GM13977 (cell line): Measurements from ENCODE around the gene FBXW12.

Source experiments
- DNase-seq: peaks from one replicate; pipeline ENCODE4 v3.0.0; 2012; ENCODE audit warnings: low spot score
- in situ Hi-C: fragments of 300-500 bp; cut with MboI; formaldehyde crosslinking; loops from one replicate; pipeline ENCODE4 v1.12.0; 2022; ENCODE audit warnings: low sequenced_read_pairs, low pct_unique_long_range_greater_than_20kb, mixed read lengths, inconsistent platforms; ENCODE audit not compliant: unreplicated experiment
- TF ChIP-seq, protein P1 (sequence below): IDR thresholded peaks from 2 replicates; pipeline ENCODE4 v1.5.1; 2012; ENCODE audit warnings: mild to moderate bottlenecking, control low read depth; ENCODE audit not compliant: insufficient read depth; ENCODE audit errors: extremely low read depth, missing control alignments

The FBXW12 gene

DNA sequence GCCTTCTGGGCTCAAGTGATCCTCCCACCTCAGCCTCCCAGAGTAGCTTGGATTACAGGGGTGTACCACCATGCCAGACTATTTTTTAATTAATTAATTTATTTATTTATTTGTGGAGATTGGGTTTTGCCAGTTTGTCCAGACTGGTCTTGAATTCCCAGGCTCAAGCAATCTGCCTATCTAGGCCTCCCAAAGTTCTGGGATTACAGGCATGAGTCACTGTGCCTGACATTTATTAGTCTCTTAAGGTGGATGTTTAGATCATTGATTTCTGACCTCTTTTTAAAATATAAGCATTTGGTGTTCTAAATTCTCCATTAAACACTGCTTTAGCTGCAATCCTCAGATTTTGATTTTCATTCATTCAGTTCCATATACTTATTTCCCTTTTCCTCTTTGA is 15.6 kb downstream of the FBXW12 start:
- TF ChIP-seq, protein P1, sequence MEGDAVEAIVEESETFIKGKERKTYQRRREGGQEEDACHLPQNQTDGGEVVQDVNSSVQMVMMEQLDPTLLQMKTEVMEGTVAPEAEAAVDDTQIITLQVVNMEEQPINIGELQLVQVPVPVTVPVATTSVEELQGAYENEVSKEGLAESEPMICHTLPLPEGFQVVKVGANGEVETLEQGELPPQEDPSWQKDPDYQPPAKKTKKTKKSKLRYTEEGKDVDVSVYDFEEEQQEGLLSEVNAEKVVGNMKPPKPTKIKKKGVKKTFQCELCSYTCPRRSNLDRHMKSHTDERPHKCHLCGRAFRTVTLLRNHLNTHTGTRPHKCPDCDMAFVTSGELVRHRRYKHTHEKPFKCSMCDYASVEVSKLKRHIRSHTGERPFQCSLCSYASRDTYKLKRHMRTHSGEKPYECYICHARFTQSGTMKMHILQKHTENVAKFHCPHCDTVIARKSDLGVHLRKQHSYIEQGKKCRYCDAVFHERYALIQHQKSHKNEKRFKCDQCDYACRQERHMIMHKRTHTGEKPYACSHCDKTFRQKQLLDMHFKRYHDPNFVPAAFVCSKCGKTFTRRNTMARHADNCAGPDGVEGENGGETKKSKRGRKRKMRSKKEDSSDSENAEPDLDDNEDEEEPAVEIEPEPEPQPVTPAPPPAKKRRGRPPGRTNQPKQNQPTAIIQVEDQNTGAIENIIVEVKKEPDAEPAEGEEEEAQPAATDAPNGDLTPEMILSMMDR: no peak
- in situ Hi-C loops: no loop called here
- DNase-seq: no peak

DNA sequence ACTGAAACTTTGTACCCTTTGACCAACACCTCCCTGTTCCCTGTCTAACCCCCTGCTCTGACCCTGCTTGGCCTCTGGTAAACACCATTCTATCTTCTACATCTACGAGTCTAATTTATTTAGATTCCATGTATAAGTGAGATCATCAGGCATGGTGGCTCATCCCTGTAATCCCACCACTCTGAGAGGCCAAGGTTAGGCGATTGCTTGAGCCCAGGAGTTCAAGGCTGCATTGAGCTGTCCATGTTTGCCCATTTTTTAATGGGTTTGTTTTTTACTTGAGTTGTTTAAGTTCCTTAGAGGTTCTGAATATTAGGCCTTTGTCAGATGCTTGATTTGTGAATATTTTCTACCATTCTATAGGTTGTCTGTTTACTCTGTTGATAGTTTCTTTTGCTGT is 16.9 kb downstream of the FBXW12 start:
- TF ChIP-seq, protein P1: no peak
- in situ Hi-C loops: no loop called here
- no peak for DNase-seq

DNA sequence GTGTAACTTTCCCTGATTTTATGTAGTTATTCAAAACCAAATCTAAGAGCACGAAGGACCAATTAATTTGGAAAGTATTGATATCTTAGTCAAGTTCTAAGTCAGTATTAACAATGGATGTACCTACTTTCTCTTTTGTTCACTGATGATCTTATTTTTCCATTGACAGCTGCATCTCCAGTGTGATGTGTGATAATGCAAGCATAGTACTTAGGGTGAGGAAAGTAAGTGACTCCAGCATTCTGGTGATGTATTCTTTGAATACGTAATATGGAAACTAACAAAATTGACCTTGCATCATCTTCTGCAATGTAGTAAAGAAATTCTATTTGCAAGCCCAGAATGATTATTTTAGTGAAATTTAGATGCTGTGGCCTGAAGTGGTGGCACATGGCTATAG is 22.4 kb downstream of the FBXW12 start:
- DNase-seq: no peak
- TF ChIP-seq, protein P1: no peak
- in situ Hi-C loops: no loop called here

DNA sequence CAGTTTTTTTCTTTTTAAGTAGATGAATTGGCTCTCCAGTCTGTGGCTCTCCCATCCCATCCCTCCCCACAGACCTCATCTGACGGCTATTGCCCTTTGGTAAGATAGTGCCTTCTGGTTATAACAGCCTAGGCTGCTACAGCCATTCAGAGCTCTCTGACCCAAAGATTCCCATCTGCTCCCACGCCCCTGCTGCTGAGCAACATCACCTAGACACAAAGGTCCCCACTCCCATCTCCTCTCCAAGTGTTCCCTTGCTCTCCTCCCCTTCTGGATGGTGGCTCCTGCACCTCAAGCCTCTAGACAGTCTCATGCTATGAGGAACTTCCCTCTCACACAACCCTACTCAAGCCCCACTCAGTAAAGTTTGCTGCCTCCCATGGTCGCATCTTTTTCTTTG is 23.7 kb downstream of the FBXW12 start:
- in situ Hi-C loops: no loop called here
- TF ChIP-seq, protein P1: no peak
- no peak for DNase-seq

DNA sequence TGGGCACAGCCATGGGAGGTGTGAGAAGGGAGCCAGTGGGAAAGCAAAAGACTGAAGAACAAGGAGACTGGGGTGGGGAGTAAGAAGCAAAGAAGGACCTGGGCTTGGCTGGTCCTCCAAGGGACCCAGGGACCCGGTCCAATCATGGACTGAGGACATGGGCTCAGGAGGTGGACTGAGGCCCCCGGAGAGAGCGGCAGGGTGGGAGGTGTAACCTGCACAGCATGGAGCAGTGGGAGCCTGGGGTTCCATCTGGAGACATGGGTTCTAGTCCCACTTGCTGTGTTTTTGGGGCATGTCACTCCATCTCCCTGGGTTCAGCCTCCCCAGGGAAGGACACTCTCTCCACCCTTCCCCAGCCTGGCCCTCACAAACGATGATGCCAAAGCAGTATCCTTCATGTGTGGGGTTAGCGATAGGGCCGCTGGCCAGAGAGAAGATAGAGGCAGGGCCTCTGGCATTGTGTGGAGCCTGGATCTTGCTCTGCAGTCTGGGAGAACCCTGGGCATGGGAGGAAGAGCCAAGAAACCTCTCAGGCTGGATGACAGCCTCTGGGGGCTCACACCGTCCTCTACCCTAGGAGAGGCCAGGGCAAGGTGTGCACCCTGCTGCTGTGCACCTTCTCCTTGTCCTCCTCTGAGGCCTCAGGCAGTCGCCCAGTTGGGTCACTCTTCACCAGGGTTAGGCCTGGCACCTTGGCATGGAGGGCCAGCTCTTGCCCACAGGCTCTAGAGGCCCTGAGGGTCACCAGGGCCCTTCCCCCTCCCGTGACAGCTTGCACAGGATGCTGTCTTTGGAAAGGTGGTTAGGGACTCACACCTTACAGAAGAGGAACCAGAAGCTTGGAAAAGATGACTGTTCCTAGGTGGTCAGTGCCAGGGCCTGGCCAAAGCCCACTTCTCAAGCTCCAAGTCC is 26.0 kb downstream of the FBXW12 start:
- TF ChIP-seq, protein P1: no peak
- in situ Hi-C loops: no loop called here
- no peak for DNase-seq

DNA sequence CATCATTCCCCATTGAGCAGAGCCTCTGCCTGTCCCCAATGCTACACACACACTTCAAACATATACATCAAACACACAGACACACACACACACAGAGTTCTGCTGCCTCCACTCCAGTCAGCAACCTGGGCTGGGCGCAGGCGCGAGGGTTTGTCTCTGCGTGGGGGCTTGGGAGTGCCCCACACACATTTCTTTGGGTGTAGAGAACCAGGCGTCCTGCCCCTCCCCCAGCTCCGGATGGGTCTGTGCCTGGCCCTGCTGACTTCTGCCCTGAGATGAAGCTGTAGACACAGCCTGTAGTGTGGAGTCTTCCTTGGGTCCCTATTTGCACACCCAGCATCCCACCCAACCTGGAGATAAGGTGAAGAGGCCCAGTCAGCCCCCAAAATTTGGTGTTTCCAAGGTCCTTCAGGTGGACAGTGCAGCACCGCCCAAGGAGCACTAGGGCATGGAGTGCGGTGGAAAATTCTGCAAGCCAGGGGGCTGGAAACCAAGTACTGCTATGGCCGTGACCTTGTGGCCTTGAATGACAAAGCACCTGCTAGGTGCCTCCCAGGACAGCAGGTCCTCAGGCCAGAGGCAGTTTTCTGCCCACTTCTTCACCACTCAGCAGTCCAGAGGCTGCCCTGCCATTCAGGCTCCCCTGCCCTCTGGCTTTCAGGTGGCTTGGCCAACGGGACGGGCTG is 26.8 kb downstream of the FBXW12 start:
- DNase-seq: peak; percentile 6
- in situ Hi-C loops: no loop called here
- TF ChIP-seq, protein P1: no peak
